Thyroid gland (tissue), 4 donors: ENCODE results near the gene NME9. TPM values are rescaled to one million over a fixed set of nuclear protein-coding genes. Genes with fewer than 3 reads are reported as not detected.

ENCODE experiments used
- DNase-seq, 2 donors: peaks; one replicate each; pipeline ENCODE4 v3.0.0-alpha.2; 2019
- H3K27ac ChIP-seq, 3 donors: fragments of 200-600 bp; sonication (generic); 1 replicate in 2 of 3; 2 replicates in 1 of 3; pipeline ENCODE4 v1.5.1; 2016 to 2019; ENCODE audit warnings: mild to moderate bottlenecking in 1 of 3, moderate library complexity in 1 of 3
- H3K27me3 ChIP-seq: fragments of 200-600 bp; sonication (generic); one replicate; pipeline ENCODE4 v1.5.1; 2019
- H3K36me3 ChIP-seq, 2 donors: fragments of 200-600 bp; sonication (generic); one replicate each; pipeline ENCODE4 v1.5.1; 2016 to 2019
- H3K4me1 ChIP-seq, 2 donors: fragments of 200-600 bp; sonication (generic); one replicate each; pipeline ENCODE4 v1.5.1; 2017 to 2019
- H3K4me3 ChIP-seq, 3 donors: fragments of 200-600 bp; sonication (generic); replicated peaks in 1 of 3; 1 replicate in 2 of 3; 2 replicates in 1 of 3; pipeline ENCODE4 v1.5.1; 2016; ENCODE audit warnings: mild to moderate bottlenecking in 1 of 3
- H3K9me3 ChIP-seq: fragments of 200-600 bp; sonication (generic); one replicate; pipeline ENCODE4 v1.5.1; 2017
- CTCF ChIP-seq, 6 experiments: fragments of 200-600 bp in 3 of 6; fragments of 450-650 bp in 3 of 6; sonication (generic) in 3 of 6; IDR thresholded peaks; one replicate each; pipeline ENCODE4 v1.5.1; 2016 to 2019; ENCODE audit warnings: antibody characterized with exemption in 6 of 6, mild to moderate bottlenecking in 2 of 6, inconsistent platforms in 1 of 6, moderate library complexity in 1 of 6
- POLR2A ChIP-seq, 2 donors: fragments of 450-650 bp; IDR thresholded peaks; one replicate each; pipeline ENCODE4 v1.6.1; 2017; ENCODE audit warnings: antibody characterized with exemption in 2 of 2, mild to moderate bottlenecking in 2 of 2, moderate library complexity in 1 of 2
- WGBS, 2 donors: methylation state at CpG; one replicate each; pipeline ENCODE4 v1.1.5; 2017; 5-methylcytosine and 5-hydroxymethylcytosine counted together
- intact Hi-C: fragments of 100-400 bp; cut with DNase I; formaldehyde crosslinking; loops from one replicate; pipeline ENCODE4 v1.15.1; 2023
- total RNA-seq, 4 donors: library from RNA; depleted of rRNA; stranded (reverse); fragments of >200 nt; gene quantifications; one replicate each; pipeline ENCODE4 v1.2.3, GENCODE V29; 2016

NME9 gene
- total RNA-seq, 4 donors from 2014 or later: 1.3 to 2.7 (median 2.6) TPM; not detected in 1

DNA sequence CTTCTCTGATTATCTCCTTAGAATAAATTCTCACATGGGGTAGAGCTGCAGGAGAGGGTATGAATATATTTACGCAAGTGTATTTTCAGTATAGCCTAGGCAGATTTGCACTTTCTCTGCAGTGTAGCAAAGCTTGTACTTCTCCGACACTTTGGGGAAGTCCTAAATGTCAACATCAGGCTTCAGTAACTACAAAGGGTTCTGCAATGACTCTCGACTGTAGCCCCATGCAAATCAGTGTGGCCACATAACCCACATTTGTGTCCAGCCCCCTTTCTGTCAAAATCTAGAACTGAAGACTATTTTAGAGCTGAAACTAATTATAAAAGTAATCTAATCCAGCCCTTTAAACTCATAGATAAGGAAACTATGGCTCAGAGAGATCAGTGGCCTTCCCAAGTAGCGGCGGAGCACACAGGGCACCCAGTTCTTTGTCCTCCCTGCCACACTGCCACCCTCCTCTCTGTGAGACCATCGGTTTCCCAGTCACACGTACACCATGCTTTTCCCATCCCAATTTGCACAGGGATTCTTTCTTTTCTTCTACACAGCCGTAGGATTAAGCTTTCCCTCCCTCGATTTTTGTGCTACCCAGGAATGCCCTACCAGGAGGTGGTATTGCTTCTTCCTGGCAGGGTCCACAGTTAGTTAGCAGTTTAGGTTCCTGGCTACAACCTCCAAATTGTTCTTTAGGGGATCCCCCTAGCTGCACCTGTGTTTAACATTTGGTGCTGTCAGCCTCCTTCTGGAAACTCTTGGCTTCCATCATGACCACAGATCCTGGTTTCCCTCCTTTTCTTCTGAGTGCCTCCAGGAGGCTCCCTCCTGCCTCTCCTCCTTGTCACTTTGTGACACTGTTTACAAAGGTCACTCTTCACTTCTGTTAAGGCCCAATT is 41.7 kb upstream of the NME9 start:
- Histone ChIP-seq H3K4me3 (no peak overlapping the region), H3K27ac (peak overlapping the region in 1 of 3 donors; percentile 24), H3K9me3 (no peaks in the 10 kb centered on the region), H3K36me3 (peaks cover 0 to 5% of the 10 kb centered on the region in 2 donors), H3K4me1 (peaks cover 22 to 40% of the 10 kb centered on the region in 2 donors), H3K27me3 (no peaks in the 10 kb centered on the region)
- intact Hi-C loops: no loop called here
- no peak for DNase-seq
- WGBS, 2 donors: 78 to 83% methylated on average over 9 of the region's 9 CpGs
- TF ChIP-seq CTCF (IDR thresholded peaks at IDR 0.05): no peak
- no peak for TF ChIP-seq POLR2A (IDR thresholded peaks at IDR 0.05)

DNA sequence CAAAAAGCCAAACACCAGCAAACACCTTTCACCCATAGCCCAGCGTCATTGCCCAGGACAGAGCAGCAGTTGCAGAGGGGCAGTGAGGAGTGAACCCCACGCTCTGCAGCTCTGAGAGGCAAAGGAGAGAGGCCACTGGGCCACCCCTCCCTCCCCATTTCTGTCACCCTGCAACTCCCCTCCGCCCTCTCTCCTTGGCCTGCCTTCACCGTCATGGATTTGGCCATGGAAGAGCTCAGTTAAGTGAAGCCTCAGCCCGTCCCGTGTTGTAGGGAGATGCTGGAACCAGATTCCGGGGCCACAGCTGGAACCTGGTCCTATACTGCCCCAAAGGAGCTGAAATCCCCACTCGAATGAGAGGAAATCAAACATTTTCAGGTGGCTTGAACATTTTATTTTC is 40.7 kb upstream of the NME9 start:
- DNase-seq: no peak
- Histone ChIP-seq H3K27me3 (no peaks in the 10 kb centered on the region), H3K9me3 (no peaks in the 10 kb centered on the region), H3K36me3 (peaks cover 0 to 5% of the 10 kb centered on the region in 2 donors), H3K4me3 (no peak overlapping the region), H3K27ac (no peak overlapping the region), H3K4me1 (peaks cover 22 to 46% of the 10 kb centered on the region in 2 donors)
- WGBS, 2 donors: 90 to 93% methylated on average over 8 of the region's 8 CpGs
- no peak for TF ChIP-seq POLR2A (IDR thresholded peaks at IDR 0.05)
- no peak for TF ChIP-seq CTCF (IDR thresholded peaks at IDR 0.05)
- intact Hi-C loops: no loop called here

GRCh38 chr3:138369151-138369900 is 39.7 kb upstream of the NME9 start:
- Histone ChIP-seq H3K4me1 (peaks cover 22 to 42% of the 10 kb centered on the region in 2 donors), H3K36me3 (peaks cover 0 to 2% of the 10 kb centered on the region in 2 donors), H3K9me3 (no peaks in the 10 kb centered on the region), H3K4me3 (no peak overlapping the region), H3K27ac (peak overlapping the region in 1 of 3 donors; percentile 15), H3K27me3 (no peaks in the 10 kb centered on the region)
- intact Hi-C loops: no loop called here
- no peak for DNase-seq
- 62 to 89% methylated on average over 6 to 8 of the region's 8 CpGs for WGBS, 2 donors
- TF ChIP-seq CTCF (IDR thresholded peaks at IDR 0.05) (no peak), POLR2A (IDR thresholded peaks at IDR 0.05) (no peak)

GRCh38 chr3:138367911-138368310 is 38.3 kb upstream of the NME9 start:
- intact Hi-C loops: no loop called here

More at GRCh38 chr3:138367911-138368310, 38.3 kb upstream of the NME9 start:
- Histone ChIP-seq H3K4me1 (peaks cover 22 to 42% of the 10 kb centered on the region in 2 donors), H3K36me3 (no peaks in the 10 kb centered on the region), H3K27me3 (no peaks in the 10 kb centered on the region), H3K27ac (peak overlapping the region in 2 of 3 donors; percentile 15 to 21), H3K4me3 (no peak overlapping the region), H3K9me3 (no peaks in the 10 kb centered on the region)
- DNase-seq: no peak
- WGBS, 2 donors: 48 to 50% methylated on average over 5 of the region's 5 CpGs
- TF ChIP-seq POLR2A (IDR thresholded peaks at IDR 0.05) (no peak), CTCF (IDR thresholded peaks at IDR 0.05) (no peak)
